Measurements from ENCODE around the gene PJA1.

The PJA1 gene

DNA sequence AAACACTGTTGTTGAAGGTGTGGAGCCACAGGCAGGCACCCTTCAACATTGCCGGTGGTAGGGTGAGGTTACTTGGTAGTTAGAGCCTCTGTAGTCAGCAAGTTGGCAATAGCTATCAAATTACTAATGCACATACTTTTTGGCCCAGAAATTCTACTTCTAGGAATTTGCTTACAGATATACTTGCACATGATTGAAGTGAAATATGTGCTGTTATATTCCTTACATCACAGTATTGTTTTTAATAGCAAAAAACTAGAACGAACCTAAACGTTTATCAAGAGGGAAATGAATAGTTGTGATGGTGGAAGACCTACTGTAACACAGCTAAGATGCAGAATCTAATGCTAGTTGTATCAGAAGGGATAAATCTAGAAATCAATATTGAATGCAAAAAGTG lies 7.7 kb upstream of the PJA1 start:
- Histone ChIP-seq H3K79me2 (ENCODE audit: insufficient read depth, low read length) (no peaks in the 10 kb centered on the region), H4K20me1 (ENCODE audit: insufficient read depth, low read length) (no peaks in the 10 kb centered on the region), H3F3A (ENCODE audit: insufficient read depth, low read length) (no peaks in the 10 kb centered on the region), H3K9me2 (ENCODE audit: low read depth, low read length) (no peaks in the 10 kb centered on the region), H2AFZ (ENCODE audit: low read length) (no peak overlapping the region), H3K4me3 (ENCODE audit: low read depth, low read length, poor library complexity, severe bottlenecking) (no peak overlapping the region), H3K27me3 (ENCODE audit: insufficient read depth, low read length) (no peaks in the 10 kb centered on the region), H3K36me3 (ENCODE audit: insufficient read depth, low read length) (no peaks in the 10 kb centered on the region), H3K9me3 (ENCODE audit: low read length) (no peaks in the 10 kb centered on the region), H3K4me1 (ENCODE audit: insufficient read depth, low read length, severe bottlenecking) (no peaks in the 10 kb centered on the region), H3K9ac (ENCODE audit: low read length) (no peak overlapping the region), H3K4me2 (ENCODE audit: low read length) (no peak overlapping the region), H3K27ac (ENCODE audit: low read depth, low read length, poor library complexity, severe bottlenecking) (no peak overlapping the region)
- TF ChIP-seq EZH2 (IDR thresholded peaks at IDR 0.05; ENCODE audit: borderline replicate concordance, low read length): no peak
- TF ChIP-seq, protein P1, sequence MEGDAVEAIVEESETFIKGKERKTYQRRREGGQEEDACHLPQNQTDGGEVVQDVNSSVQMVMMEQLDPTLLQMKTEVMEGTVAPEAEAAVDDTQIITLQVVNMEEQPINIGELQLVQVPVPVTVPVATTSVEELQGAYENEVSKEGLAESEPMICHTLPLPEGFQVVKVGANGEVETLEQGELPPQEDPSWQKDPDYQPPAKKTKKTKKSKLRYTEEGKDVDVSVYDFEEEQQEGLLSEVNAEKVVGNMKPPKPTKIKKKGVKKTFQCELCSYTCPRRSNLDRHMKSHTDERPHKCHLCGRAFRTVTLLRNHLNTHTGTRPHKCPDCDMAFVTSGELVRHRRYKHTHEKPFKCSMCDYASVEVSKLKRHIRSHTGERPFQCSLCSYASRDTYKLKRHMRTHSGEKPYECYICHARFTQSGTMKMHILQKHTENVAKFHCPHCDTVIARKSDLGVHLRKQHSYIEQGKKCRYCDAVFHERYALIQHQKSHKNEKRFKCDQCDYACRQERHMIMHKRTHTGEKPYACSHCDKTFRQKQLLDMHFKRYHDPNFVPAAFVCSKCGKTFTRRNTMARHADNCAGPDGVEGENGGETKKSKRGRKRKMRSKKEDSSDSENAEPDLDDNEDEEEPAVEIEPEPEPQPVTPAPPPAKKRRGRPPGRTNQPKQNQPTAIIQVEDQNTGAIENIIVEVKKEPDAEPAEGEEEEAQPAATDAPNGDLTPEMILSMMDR (IDR thresholded peaks at IDR 0.05; ENCODE audit: low read length): no peak

DNA sequence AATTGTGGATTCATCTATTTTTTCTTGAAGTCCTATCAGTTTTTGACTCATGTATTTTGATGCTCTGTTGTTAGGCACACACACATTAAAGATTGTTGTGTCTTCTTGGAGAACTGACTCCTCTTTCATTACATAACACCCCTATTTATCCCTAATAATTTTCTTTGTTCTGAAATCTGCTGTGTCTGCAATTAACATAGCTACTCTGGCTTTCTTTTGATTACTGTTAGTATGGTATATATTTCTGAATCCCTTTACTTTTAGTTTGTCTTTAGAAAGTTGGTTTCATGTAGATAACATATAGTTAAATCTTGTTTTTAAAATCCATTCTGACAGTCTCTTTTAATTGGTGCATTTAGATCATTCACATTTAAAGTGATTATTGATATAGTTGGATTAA lies 5.1 kb upstream of the PJA1 start:
- no peak for TF ChIP-seq EZH2 (IDR thresholded peaks at IDR 0.05; ENCODE audit: borderline replicate concordance, low read length)
- TF ChIP-seq, protein P1 (IDR thresholded peaks at IDR 0.05; ENCODE audit: low read length): no peak
- Histone ChIP-seq H3K4me1 (ENCODE audit: insufficient read depth, low read length, severe bottlenecking) (peaks cover 5% of the 10 kb centered on the region), H3K4me2 (ENCODE audit: low read length) (no peak overlapping the region), H3K9ac (ENCODE audit: low read length) (no peak overlapping the region), H3F3A (ENCODE audit: insufficient read depth, low read length) (no peaks in the 10 kb centered on the region), H3K27me3 (ENCODE audit: insufficient read depth, low read length) (no peaks in the 10 kb centered on the region), H3K9me3 (ENCODE audit: low read length) (no peaks in the 10 kb centered on the region), H3K27ac (ENCODE audit: low read depth, low read length, poor library complexity, severe bottlenecking) (no peak overlapping the region), H4K20me1 (ENCODE audit: insufficient read depth, low read length) (no peaks in the 10 kb centered on the region), H3K9me2 (ENCODE audit: low read depth, low read length) (no peaks in the 10 kb centered on the region), H3K79me2 (ENCODE audit: insufficient read depth, low read length) (no peaks in the 10 kb centered on the region), H3K4me3 (ENCODE audit: low read depth, low read length, poor library complexity, severe bottlenecking) (no peak overlapping the region), H3K36me3 (ENCODE audit: insufficient read depth, low read length) (no peaks in the 10 kb centered on the region), H2AFZ (ENCODE audit: low read length) (no peak overlapping the region)

DNA sequence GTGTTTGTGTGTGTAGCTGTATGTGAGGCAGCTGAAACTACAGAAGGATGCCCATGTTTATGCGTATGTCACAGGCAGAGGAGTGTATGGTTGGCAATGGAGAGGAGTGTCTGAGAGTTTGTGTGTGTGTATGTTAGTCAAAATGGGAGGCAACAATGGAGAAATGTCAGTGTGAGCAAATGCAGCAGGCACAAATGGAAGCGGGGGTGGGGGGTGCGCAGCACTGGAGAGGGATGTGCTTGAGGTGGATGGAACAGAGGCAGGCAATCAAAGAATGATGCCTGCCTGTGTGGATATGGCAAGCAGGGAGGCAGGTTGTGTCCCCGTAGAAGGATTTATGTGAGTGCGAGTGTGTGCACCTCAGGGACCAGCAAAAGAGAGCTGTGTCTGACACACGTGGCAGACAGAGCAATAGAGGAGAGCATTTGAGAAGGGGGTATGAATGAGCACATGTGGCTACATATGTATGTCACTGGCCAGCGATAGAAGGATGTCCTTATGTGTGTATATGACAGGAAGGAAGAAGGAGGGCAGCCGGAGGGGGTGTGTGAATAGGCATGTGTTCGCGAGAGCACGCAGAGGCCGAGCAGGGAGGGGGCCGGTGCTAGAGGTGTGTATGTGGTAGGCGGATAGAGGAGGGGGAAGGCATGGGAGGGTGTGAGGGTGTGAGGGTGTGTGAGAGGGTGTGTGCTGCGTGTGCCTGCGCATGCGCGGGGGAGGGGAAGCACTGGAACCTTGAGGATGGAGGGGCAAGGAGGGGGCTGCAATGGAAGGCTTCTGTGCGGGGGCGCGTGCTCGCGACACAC lies 1.1 kb downstream of the PJA1 start:
- no peak overlapping the region for H2AFZ ChIP-seq (ENCODE audit: low read length)
- H3K9me2 ChIP-seq (ENCODE audit: low read depth, low read length): no peaks in the 10 kb centered on the region
- H3F3A ChIP-seq (ENCODE audit: insufficient read depth, low read length): no peaks in the 10 kb centered on the region
- H4K20me1 ChIP-seq (ENCODE audit: insufficient read depth, low read length): no peaks in the 10 kb centered on the region
- no peaks in the 10 kb centered on the region for H3K9me3 ChIP-seq (ENCODE audit: low read length)
- H3K36me3 ChIP-seq (ENCODE audit: insufficient read depth, low read length): peaks cover 4% of the 10 kb centered on the region; the same call in 1 of the 2 replicates
- H3K79me2 ChIP-seq (ENCODE audit: insufficient read depth, low read length): no peaks in the 10 kb centered on the region
- H3K27ac ChIP-seq (ENCODE audit: low read depth, low read length, poor library complexity, severe bottlenecking): no peak overlapping the region
- TF ChIP-seq, protein P1 (IDR thresholded peaks at IDR 0.05; ENCODE audit: low read length): no peak
- no peak for TF ChIP-seq EZH2 (IDR thresholded peaks at IDR 0.05; ENCODE audit: borderline replicate concordance, low read length)
- H3K4me3 ChIP-seq (ENCODE audit: low read depth, low read length, poor library complexity, severe bottlenecking): peak overlapping the region; percentile 88
- peak overlapping the region; percentile 86 for H3K4me2 ChIP-seq (ENCODE audit: low read length)
- peaks cover 11% of the 10 kb centered on the region for H3K4me1 ChIP-seq (ENCODE audit: insufficient read depth, low read length, severe bottlenecking)
- no peak overlapping the region; the same call in 1 of the 2 replicates for H3K9ac ChIP-seq (ENCODE audit: low read length)
- no peaks in the 10 kb centered on the region for H3K27me3 ChIP-seq (ENCODE audit: insufficient read depth, low read length)

Measured in OCI-LY1 (cell line).